MCF 10A (cell line): ENCODE measurements around the gene ADGRD1. TPM values are rescaled to one million over a fixed set of nuclear protein-coding genes. Genes with fewer than 3 reads are reported as not detected.
"Not testable (repeated sequence)": the region's sequence is repeated elsewhere in the genome, so short reads cannot be mapped to it uniquely, and the experiment has no call there.

ENCODE experiments used
- Bru-seq: library from RNA; stranded (reverse); fragments of 400-500 nt; gene quantifications from one replicate; lab custom pipeline; 2021; lab: Mats Ljungman, UMichigan
- BruChase-seq, 2 experiments: library from RNA; stranded (reverse); fragments of 400-500 nt; gene quantifications; one replicate each; lab custom pipeline; 2021; lab: Mats Ljungman, UMichigan
- BruUV-seq: library from RNA; stranded (reverse); fragments of 400-500 nt; replicated peaks from 2 replicates; lab custom pipeline; 2021; lab: Mats Ljungman, UMichigan
- CTCF ChIA-PET: fragments of 300-600 bp; sonication (Branson Sonifier 250); formaldehyde crosslinking; extraction: SDS; loops from one replicate; lab custom pipeline; 2021; ENCODE audit warnings: antibody characterized with exemption, inconsistent platforms; lab: Yijun Ruan, JAX
- POLR2A ChIA-PET: fragments of 300-600, 350-650 bp; sonication (Branson Sonifier 250); formaldehyde crosslinking; extraction: SDS; loops from one replicate; lab custom pipeline; 2020; ENCODE audit warnings: antibody characterized with exemption, inconsistent platforms; lab: Yijun Ruan, JAX
- DNase-seq: peaks from one replicate; pipeline ENCODE4 v3.0.0-alpha.2; 2018; ENCODE audit not compliant: unreplicated experiment
- H3K27ac Mint-ChIP-seq: one replicate; pipeline ENCODE4 v1.8.0; 2022; ENCODE audit warnings: mild to moderate bottlenecking, low read depth, mixed read lengths; ENCODE audit not compliant: unreplicated experiment
- H3K27me3 Mint-ChIP-seq: one replicate; pipeline ENCODE4 v1.8.0; 2022; ENCODE audit warnings: mixed read lengths; ENCODE audit not compliant: insufficient read depth, unreplicated experiment
- H3K36me3 Mint-ChIP-seq: one replicate; pipeline ENCODE4 v1.8.0; 2022; ENCODE audit warnings: mild to moderate bottlenecking, moderate library complexity, mixed read lengths; ENCODE audit not compliant: insufficient read depth, unreplicated experiment
- H3K4me1 Mint-ChIP-seq: one replicate; pipeline ENCODE4 v1.8.0; 2022; ENCODE audit warnings: mixed read lengths; ENCODE audit not compliant: insufficient read depth, unreplicated experiment
- H3K4me3 Mint-ChIP-seq: one replicate; pipeline ENCODE4 v1.8.0; 2022; ENCODE audit warnings: mild to moderate bottlenecking, moderate library complexity, mixed read lengths; ENCODE audit not compliant: unreplicated experiment
- H3K9me3 Mint-ChIP-seq: one replicate; pipeline ENCODE4 v1.8.0; 2022; ENCODE audit warnings: mixed read lengths; ENCODE audit not compliant: unreplicated experiment
- intact Hi-C: fragments of 100-400 bp; cut with micrococcal nuclease; formaldehyde crosslinking; loops from 2 replicates; pipeline ENCODE4 v1.14.1; 2022
- long read RNA-seq: library from polyadenylated mRNA; stranded (forward); transcript quantifications from one replicate; pipeline ENCODE4 v2.0.0, GENCODE V29; 2022
- total RNA-seq: library from RNA; stranded (reverse); gene quantifications from 2 replicates; pipeline ENCODE4 v1.2.3, GENCODE V29; 2022
- TF ChIP-seq, protein P1 (sequence below): fragments of 200-600 bp; IDR thresholded peaks from one replicate; pipeline ENCODE4 v1.8.0; 2022; ENCODE audit warnings: antibody characterized with exemption, mild to moderate bottlenecking; ENCODE audit not compliant: unreplicated experiment

The ADGRD1 gene
- total RNA-seq: 0.68 and 1.3 TPM in 2 replicates
- Bru-seq, nascent RNA: percentile 13 among the genes with signal in this experiment
- percentile 12 among the genes with signal in this experiment for BruChase-seq, experiment 1, labeled RNA remaining after a 6-hour chase
- percentile 14 among the genes with signal in this experiment for BruChase-seq, experiment 2, labeled RNA remaining after a 2-hour chase
- long read RNA-seq, partial matches to known transcripts: 0 of 1 reads
- long read RNA-seq, other reads (novel, unspliced or antisense): 1 of 1 reads

DNA sequence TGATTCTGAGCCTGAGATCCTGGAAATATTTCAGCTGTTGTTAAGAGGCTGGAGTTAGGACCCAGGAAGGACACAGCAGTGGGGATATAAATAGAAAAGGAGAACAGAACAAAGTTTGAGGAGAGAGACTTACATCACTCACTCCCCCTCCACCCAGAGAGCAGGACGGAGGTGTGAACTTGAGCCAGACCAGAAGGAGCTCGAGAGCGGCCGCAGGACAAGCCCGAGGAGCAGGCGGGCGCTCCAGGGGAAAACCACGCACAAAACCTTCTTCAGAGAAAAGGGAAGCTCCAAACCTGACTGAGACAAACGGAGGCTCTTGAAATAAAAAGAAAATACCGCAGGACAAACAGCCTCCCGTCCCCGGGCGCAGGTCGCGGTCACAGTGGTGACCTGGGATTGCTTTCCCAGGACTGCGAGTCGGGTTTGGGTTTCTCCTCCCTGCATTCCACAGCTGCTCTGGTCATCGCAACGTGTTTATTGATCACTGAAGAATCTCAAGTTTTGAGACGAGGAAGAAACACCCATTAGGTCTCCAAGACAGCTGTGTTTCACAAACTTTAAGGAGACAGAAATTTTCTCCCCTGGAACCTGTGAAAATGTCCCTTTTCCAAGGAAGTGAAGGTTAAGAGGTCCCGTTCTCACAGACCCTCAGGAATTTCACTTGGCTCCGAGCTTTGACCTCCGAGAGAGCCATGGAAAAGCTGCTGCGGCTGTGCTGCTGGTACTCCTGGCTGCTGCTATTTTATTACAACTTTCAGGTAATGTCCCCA, at the start of gene ADGRD1:
Gene ADGRD1, plus strand, starts transcription at position 137 of the 773 bp plus-strand sequence. Its CDS starts 559 bp downstream, at position 696.
- Mint-ChIP-seq H3K36me3 (peaks cover 4% of the 10 kb centered on the region), H3K4me1 (peaks cover 7% of the 10 kb centered on the region), H3K9me3 (no peaks in the 10 kb centered on the region), H3K27me3 (peaks cover 34% of the 10 kb centered on the region), H3K4me3 (peak within 1 kb of the TSS; percentile 46), H3K27ac (no peak within 1 kb of the TSS)
- TF ChIP-seq, protein P1, sequence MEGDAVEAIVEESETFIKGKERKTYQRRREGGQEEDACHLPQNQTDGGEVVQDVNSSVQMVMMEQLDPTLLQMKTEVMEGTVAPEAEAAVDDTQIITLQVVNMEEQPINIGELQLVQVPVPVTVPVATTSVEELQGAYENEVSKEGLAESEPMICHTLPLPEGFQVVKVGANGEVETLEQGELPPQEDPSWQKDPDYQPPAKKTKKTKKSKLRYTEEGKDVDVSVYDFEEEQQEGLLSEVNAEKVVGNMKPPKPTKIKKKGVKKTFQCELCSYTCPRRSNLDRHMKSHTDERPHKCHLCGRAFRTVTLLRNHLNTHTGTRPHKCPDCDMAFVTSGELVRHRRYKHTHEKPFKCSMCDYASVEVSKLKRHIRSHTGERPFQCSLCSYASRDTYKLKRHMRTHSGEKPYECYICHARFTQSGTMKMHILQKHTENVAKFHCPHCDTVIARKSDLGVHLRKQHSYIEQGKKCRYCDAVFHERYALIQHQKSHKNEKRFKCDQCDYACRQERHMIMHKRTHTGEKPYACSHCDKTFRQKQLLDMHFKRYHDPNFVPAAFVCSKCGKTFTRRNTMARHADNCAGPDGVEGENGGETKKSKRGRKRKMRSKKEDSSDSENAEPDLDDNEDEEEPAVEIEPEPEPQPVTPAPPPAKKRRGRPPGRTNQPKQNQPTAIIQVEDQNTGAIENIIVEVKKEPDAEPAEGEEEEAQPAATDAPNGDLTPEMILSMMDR: no peak
- no peak for DNase-seq
- CTCF ChIA-PET: no interaction called here
- no TSS peak for BruUV-seq
- POLR2A ChIA-PET: interaction anchor here (0.6 kb wide), 1 partner anchor 394 kb away, joined by 3 read pairs; no protein-coding TSS in a partner anchor
- intact Hi-C loops: no loop called here

DNA sequence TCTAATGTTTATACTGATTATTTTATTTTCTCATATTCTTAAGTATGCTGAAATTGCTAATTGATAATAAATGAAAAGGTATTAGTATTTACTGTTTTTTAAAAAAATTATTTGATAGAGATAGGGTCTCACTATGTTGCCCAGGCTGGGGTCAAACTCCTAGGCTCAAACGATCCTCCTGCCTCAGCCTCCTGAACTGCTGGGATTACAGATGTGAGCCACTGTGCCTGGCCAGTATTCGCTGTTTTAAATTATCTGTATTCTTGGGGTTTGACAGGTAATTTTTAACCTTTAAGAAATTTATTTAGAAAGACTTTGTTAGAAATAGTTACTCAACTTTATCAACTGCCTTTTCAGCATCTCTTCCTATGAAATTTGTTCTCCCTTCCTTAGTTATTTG, 49.6 kb upstream of the ADGRD1 start:
- no peaks in the 10 kb centered on the region for H3K9me3 Mint-ChIP-seq
- no peak overlapping the region for H3K4me3 Mint-ChIP-seq
- ChIA-PET CTCF (interaction anchor here (1.1 kb wide), 1 partner anchor 1096 kb away, joined by 3 read pairs; no protein-coding TSS in a partner anchor), POLR2A (no interaction called here)
- intact Hi-C loops: no loop called here
- no peak overlapping the region for H3K27ac Mint-ChIP-seq
- BruUV-seq: no TSS peak
- H3K36me3 Mint-ChIP-seq: no peaks in the 10 kb centered on the region
- no peaks in the 10 kb centered on the region for H3K4me1 Mint-ChIP-seq
- DNase-seq: no peak
- peaks cover 10% of the 10 kb centered on the region for H3K27me3 Mint-ChIP-seq
- TF ChIP-seq, protein P1: no peak

DNA sequence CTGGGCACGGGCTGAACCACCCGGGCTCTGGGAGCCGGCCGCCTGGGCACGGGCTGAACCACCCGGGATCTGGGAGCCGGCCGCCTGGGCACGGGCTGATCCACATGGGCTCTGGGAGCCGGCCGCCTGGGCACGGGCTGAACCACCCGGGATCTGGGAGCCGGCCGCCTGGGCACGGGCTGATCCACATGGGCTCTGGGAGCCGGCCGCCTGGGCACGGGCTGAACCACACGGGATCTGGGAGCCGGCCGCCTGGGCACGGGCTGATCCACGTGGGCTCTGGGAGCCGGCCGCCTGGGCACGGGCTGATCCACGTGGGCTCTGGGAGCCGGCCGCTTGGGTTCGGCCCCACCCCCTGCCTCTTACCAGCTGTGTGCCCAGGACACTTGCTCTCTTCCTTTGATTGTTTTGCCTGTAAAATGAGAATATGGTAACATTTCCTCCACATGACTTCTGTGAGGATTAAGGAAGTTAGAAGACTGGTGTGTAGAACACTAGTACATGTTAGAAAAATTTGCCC, 48.7 kb upstream of the ADGRD1 start:
- H3K36me3 Mint-ChIP-seq, CTCF ChIA-PET, POLR2A ChIA-PET, H3K4me1 Mint-ChIP-seq, DNase-seq, intact Hi-C loops, BruUV-seq, H3K4me3 Mint-ChIP-seq, H3K27ac Mint-ChIP-seq, H3K9me3 Mint-ChIP-seq: not testable (repeated sequence)
- H3K27me3 Mint-ChIP-seq: peaks cover 10% of the 10 kb centered on the region

DNA sequence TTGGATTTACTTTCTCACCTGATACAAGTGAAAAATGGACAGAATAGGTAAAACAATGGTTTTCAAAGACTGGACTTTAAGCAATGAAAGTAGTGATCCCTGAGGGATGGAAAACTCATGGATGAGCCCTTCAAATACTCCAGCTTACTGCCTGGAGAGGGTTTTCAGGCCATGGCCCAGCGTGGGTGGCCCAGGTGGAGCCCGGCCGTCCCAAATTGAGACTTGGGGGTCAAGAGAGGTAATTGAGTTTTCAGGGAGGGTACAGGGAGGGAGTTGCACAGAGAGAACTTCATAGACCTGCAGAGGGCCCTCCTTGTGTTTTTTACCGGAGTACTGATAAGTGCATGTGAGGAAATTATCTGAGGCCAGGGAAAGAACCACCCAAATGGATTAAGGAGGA, 44.6 kb upstream of the ADGRD1 start:
- Mint-ChIP-seq H3K27ac (no peak overlapping the region), H3K9me3 (peaks cover 15% of the 10 kb centered on the region), H3K27me3 (peaks cover 4% of the 10 kb centered on the region), H3K36me3 (no peaks in the 10 kb centered on the region), H3K4me1 (no peaks in the 10 kb centered on the region), H3K4me3 (no peak overlapping the region)
- TF ChIP-seq, protein P1: no peak
- POLR2A ChIA-PET: no interaction called here
- DNase-seq: no peak
- intact Hi-C loops: no loop called here
- CTCF ChIA-PET: no interaction called here
- BruUV-seq: no TSS peak
